HCT116 (cell line): Measurements from ENCODE around the gene PTCD3. TPM values are rescaled to one million over a fixed set of nuclear protein-coding genes. Genes with fewer than 3 reads are reported as not detected.

Source experiments
- ATAC-seq: fragments of 200-7000 bp; cut with Tn5 transposase; 2 replicates; pipeline ENCODE4 v1.9.1; 2020; ENCODE audit warnings: mild to moderate bottlenecking, moderate library complexity
- BruUV-seq: library from RNA; stranded (reverse); fragments of 400-500 nt; replicated peaks from 2 replicates; lab custom pipeline; 2021; lab: Mats Ljungman, UMichigan
- CTCF ChIA-PET: fragments of 300-600 bp; sonication (Branson Sonifier 250); formaldehyde crosslinking; loops from one replicate; lab custom pipeline; 2021; ENCODE audit warnings: antibody characterized with exemption; lab: Charles Lee
- POLR2A ChIA-PET: fragments of 300-600, 350-600 bp; sonication (Branson Sonifier 250); formaldehyde crosslinking; loops from one replicate; lab custom pipeline; 2021; ENCODE audit warnings: antibody characterized with exemption; lab: Charles Lee
- RAD21 ChIA-PET, 2 experiments: fragments of 300-600 bp; sonication (Branson Sonifier 250); formaldehyde crosslinking; loops; one replicate each; lab custom pipeline; 2023; ENCODE audit warnings: low total read pairs in 2 of 2; ENCODE audit not compliant: uncharacterized antibody in 2 of 2, unreplicated experiment in 2 of 2, low non-redundant PET in 1 of 2; lab: Charles Lee
- DNase-seq: peaks from one replicate; pipeline ENCODE4 v3.0.0-alpha.2; 2010; ENCODE audit warnings: low read depth, low spot score
- H2AFZ ChIP-seq: fragments of 200-600 bp; shearing (Covaris generic), sonication (generic); 2 replicates; pipeline ENCODE4 v1.6.1; 2017; ENCODE audit warnings: low read depth, mixed run types, mixed read lengths, antibody characterized with exemption, low read length; ENCODE audit not compliant: poor library complexity, severe bottlenecking
- H3K27ac ChIP-seq: 2 replicates; pipeline ENCODE4 v1.5.1; 2012; ENCODE audit warnings: low read depth, low read length
- H3K27me3 ChIP-seq: fragments of 200-600 bp; sonication (generic); 2 replicates; pipeline ENCODE4 v1.6.1; 2016; ENCODE audit warnings: mixed run types, low read length, mixed read lengths; ENCODE audit not compliant: insufficient read depth
- H3K36me3 ChIP-seq, 2 experiments: fragments of 200-500 bp in 1 of 2; fragments of 200-600 bp in 1 of 2; sonication (Bioruptor generic) in 1 of 2; sonication (generic) in 1 of 2; 2 replicates each; pipeline versions ENCODE4 v1.5.1 to v1.6.1; 2014 to 2016; ENCODE audit warnings: low read length in 2 of 2, inconsistent platforms in 1 of 2, mixed read lengths in 1 of 2, mixed run types in 1 of 2; ENCODE audit not compliant: insufficient read depth in 2 of 2, control insufficient read depth in 1 of 2
- H3K4me1 ChIP-seq, 2 experiments: fragments of 200-600 bp in 1 of 2; sonication (generic) in 1 of 2; 2 replicates each; pipeline versions ENCODE4 v1.5.1 to v1.6.1; 2012 to 2017; ENCODE audit warnings: low read length in 2 of 2, inconsistent platforms in 1 of 2, mild to moderate bottlenecking in 1 of 2, mixed read lengths in 1 of 2, mixed run types in 1 of 2, moderate library complexity in 1 of 2; ENCODE audit not compliant: insufficient read depth in 2 of 2, control insufficient read depth in 1 of 2
- H3K4me2 ChIP-seq: fragments of 200-600 bp; sonication (generic); 2 replicates; pipeline ENCODE4 v1.6.1; 2017; ENCODE audit warnings: mixed run types, low read length, mixed read lengths
- H3K4me3 ChIP-seq, 2 experiments: fragments of 200-600 bp in 1 of 2; sonication (generic) in 1 of 2; replicated peaks in 1 of 2; 2 replicates each; pipeline ENCODE4 v1.5.1; 2011 to 2016; ENCODE audit warnings: low read length in 2 of 2, control low read depth in 1 of 2, low read depth in 1 of 2, mild to moderate bottlenecking in 1 of 2, mixed read lengths in 1 of 2, mixed run types in 1 of 2
- H3K79me2 ChIP-seq: fragments of 200-600 bp; sonication (generic); 2 replicates; pipeline ENCODE4 v1.6.1; 2017; ENCODE audit warnings: mild to moderate bottlenecking, mixed run types, low read length, moderate library complexity, mixed read lengths; ENCODE audit not compliant: insufficient read depth
- H3K9ac ChIP-seq: fragments of 200-600 bp; sonication (generic); 2 replicates; pipeline ENCODE4 v1.6.1; 2016; ENCODE audit warnings: low read length, mixed read lengths
- H3K9me2 ChIP-seq: fragments of 200-600 bp; sonication (generic), shearing (Covaris generic); 2 replicates; pipeline ENCODE4 v1.6.1; 2017; ENCODE audit warnings: mixed run types, mild to moderate bottlenecking, moderate library complexity; ENCODE audit not compliant: insufficient read depth
- H3K9me3 ChIP-seq, 2 experiments: fragments of 200-500 bp in 1 of 2; fragments of 200-600 bp in 1 of 2; sonication (Bioruptor generic) in 1 of 2; sonication (generic) in 1 of 2; 2 replicates each; pipeline ENCODE4 v1.6.1; 2014 to 2017; ENCODE audit warnings: low read length in 2 of 2, mixed read lengths in 2 of 2, inconsistent platforms in 1 of 2, low read depth in 1 of 2, mild to moderate bottlenecking in 1 of 2, mixed run types in 1 of 2, moderate library complexity in 1 of 2; ENCODE audit not compliant: control insufficient read depth in 1 of 2, insufficient read depth in 1 of 2
- H4K20me1 ChIP-seq: fragments of 200-600 bp; sonication (generic), shearing (Covaris generic); 2 replicates; pipeline ENCODE4 v1.6.1; 2017; ENCODE audit warnings: mixed run types, mild to moderate bottlenecking, moderate library complexity; ENCODE audit not compliant: insufficient read depth
- RAD21 ChIP-seq: IDR thresholded peaks from 2 replicates; pipeline ENCODE4 v1.6.1; 2012; ENCODE audit warnings: low read depth, mild to moderate bottlenecking
- SIN3A ChIP-seq: IDR thresholded peaks from 2 replicates; pipeline ENCODE4 v1.6.1; 2012; ENCODE audit warnings: low read depth
- intact Hi-C: fragments of 100-400 bp; cut with micrococcal nuclease; formaldehyde crosslinking; loops from 2 replicates; pipeline ENCODE4 v1.10.0; 2022
- total RNA-seq: library from RNA; stranded (reverse); gene quantifications from one replicate; pipeline ENCODE4 v1.2.1, GENCODE V29; 2021; ENCODE audit not compliant: unreplicated experiment
- TF ChIP-seq, protein P1 (sequence below), 3 experiments: fragments of 200-600 bp in 1 of 3; sonication (generic) in 1 of 3; IDR thresholded peaks in 2 of 3; conservative IDR thresholded peaks in 1 of 3; 2 replicates each; pipeline ENCODE4 v1.5.1; 2012 to 2017; ENCODE audit warnings: low read depth in 2 of 3, low read length in 2 of 3, antibody characterized with exemption in 1 of 3, borderline replicate concordance in 1 of 3, control low read depth in 1 of 3, mild to moderate bottlenecking in 1 of 3, mixed read lengths in 1 of 3, mixed run types in 1 of 3, moderate library complexity in 1 of 3; ENCODE audit not compliant: insufficient read depth in 1 of 3

Gene PTCD3
- total RNA-seq, 1 experiment from 2014 or later: 154 TPM

- no peaks in the 10 kb centered on the region for H3K27me3 ChIP-seq
- 0 out of 2 replicates have a peak, but pooled peaks cover 6% of the 10 kb centered on the region for H3K79me2 ChIP-seq
- RAD21 ChIA-PET: interaction anchor here (0.8 to 3.5 kb wide), 3 partner anchors 248 to 252 kb away, joined by 3 to 22 read pairs (median 6); no protein-coding TSS in a partner anchor
- H3K4me1 ChIP-seq: no peaks in the 10 kb centered on the region
- no peak for ATAC-seq
- no peaks in the 10 kb centered on the region for H3K9me2 ChIP-seq
- no peak overlapping the region for H3K4me3 ChIP-seq
- intact Hi-C loops: loop anchor here (1.0 kb wide), 1 partner anchor 252 kb away; no protein-coding TSS in a partner anchor
- H3K9me3 ChIP-seq: no peaks in the 10 kb centered on the region
- H3K36me3 ChIP-seq: peaks cover 29 to 50% of the 10 kb centered on the region in 2 experiments
- H3K27ac ChIP-seq: no peak overlapping the region
- no TSS peak for BruUV-seq
- no peak overlapping the region for H3K4me2 ChIP-seq
- TF ChIP-seq RAD21 (peak; percentile 72), SIN3A (no peak)
- TF ChIP-seq, protein P1, sequence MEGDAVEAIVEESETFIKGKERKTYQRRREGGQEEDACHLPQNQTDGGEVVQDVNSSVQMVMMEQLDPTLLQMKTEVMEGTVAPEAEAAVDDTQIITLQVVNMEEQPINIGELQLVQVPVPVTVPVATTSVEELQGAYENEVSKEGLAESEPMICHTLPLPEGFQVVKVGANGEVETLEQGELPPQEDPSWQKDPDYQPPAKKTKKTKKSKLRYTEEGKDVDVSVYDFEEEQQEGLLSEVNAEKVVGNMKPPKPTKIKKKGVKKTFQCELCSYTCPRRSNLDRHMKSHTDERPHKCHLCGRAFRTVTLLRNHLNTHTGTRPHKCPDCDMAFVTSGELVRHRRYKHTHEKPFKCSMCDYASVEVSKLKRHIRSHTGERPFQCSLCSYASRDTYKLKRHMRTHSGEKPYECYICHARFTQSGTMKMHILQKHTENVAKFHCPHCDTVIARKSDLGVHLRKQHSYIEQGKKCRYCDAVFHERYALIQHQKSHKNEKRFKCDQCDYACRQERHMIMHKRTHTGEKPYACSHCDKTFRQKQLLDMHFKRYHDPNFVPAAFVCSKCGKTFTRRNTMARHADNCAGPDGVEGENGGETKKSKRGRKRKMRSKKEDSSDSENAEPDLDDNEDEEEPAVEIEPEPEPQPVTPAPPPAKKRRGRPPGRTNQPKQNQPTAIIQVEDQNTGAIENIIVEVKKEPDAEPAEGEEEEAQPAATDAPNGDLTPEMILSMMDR (IDR thresholded peaks at IDR 0.05 in 2 of 3, conservative IDR thresholded peaks at IDR 0.05 in 1 of 3; ENCODE audit: borderline replicate concordance in 1 of 3, insufficient read depth in 1 of 3, low read depth in 2 of 3, low read length in 2 of 3): peak in 2 of 3 experiments; percentile 39 to 55; a peak in 3 of 6 replicates
- TF ChIP-seq, all 23 proteins: peak for 2
- H4K20me1 ChIP-seq: no peaks in the 10 kb centered on the region
- H3K9ac ChIP-seq: no peak overlapping the region
- no peak for DNase-seq
- no peak overlapping the region for H2AFZ ChIP-seq
- ChIA-PET CTCF (interaction anchor here (1.0 to 6.7 kb wide), 5 partner anchors 43 to 350 kb away, joined by 4 to 95 read pairs (median 4); no protein-coding TSS in a partner anchor), POLR2A (no interaction called here)
Observed at GRCh38 chr2:86078774-86079545, 27.1 kb upstream of the PTCD3 start.
